WI38 (cell line): ENCODE results near the gene CCDC107.

Experiments used
- H3K4me3 ChIP-seq: 2 replicates; pipeline ENCODE4 v1.5.1; 2011; ENCODE audit warnings: low read depth, mild to moderate bottlenecking, control low read depth, low read length
- CTCF ChIP-seq: IDR thresholded peaks from 2 replicates; pipeline ENCODE4 v1.5.1; 2012; ENCODE audit warnings: low read depth, mild to moderate bottlenecking, control low read depth, low read length

CCDC107 gene

GRCh38 chr9:35695943-35696401 lies 37.9 kb downstream of the CCDC107 start:
- H3K4me3 ChIP-seq: no peak overlapping the region
- no peak for TF ChIP-seq CTCF

GRCh38 chr9:35696520-35697215 lies 38.6 kb downstream of the CCDC107 start:
- H3K4me3 ChIP-seq: no peak overlapping the region
- peak; percentile 90 for TF ChIP-seq CTCF

- no peak for TF ChIP-seq CTCF
- H3K4me3 ChIP-seq: no peak overlapping the region
Observed at GRCh38 chr9:35697486-35697885, 39.4 kb downstream of the CCDC107 start.

- no peak overlapping the region for H3K4me3 ChIP-seq
- no peak for TF ChIP-seq CTCF
Observed at GRCh38 chr9:35698231-35698630, 40.1 kb downstream of the CCDC107 start.

- no peak overlapping the region for H3K4me3 ChIP-seq
- TF ChIP-seq CTCF: no peak
Observed at GRCh38 chr9:35700031-35700430, 41.9 kb downstream of the CCDC107 start.

- no peak for TF ChIP-seq CTCF
- no peak overlapping the region for H3K4me3 ChIP-seq
Observed at GRCh38 chr9:35700942-35701341, 42.9 kb downstream of the CCDC107 start.

- no peak for TF ChIP-seq CTCF
- H3K4me3 ChIP-seq: no peak overlapping the region
Observed at GRCh38 chr9:35702696-35703095, 44.6 kb downstream of the CCDC107 start.
